Activated effector memory CD4-positive, alpha-beta T cell treated with Interleukin-2 at 50 U/mL for 16 hours (primary cell): Measurements from ENCODE around the gene TFAP2A.
A peak's percentile ranks its signal among the peaks of the same experiment; 100 is the strongest.

ENCODE experiments used
- DNase-seq: peaks from one replicate; pipeline ENCODE4 v3.0.0-alpha.2; 2020

The TFAP2A gene

GRCh38 chr6:10412461-10413261 is 2.2 kb downstream of the TFAP2A start:
- DNase-seq, result no peak

DNA sequence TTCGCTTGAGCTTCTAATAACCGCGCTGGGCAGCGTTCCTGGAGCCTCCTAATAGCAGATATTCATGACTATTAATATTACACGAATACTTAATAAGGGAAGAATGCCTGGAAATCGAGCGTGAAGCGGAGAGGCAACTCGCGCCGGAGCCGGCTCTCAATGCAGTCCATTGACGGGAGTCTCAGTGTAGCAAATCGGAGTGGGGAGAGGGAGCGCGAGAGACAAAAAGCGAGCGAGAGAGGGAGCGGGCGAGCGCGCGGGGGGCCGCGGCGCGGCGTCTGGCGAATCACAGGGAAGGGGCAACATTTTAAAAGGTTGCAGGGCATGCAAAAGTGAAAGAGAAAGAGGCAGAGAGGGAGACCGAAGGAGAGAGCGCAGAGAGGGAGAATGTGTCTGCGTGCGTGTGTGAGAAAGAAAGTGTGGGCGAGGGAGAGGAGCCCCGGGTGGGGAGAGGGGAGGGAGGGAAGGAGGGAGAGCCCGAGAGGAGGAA is 2.9 kb downstream of the TFAP2A start:
- no peak for DNase-seq

DNA sequence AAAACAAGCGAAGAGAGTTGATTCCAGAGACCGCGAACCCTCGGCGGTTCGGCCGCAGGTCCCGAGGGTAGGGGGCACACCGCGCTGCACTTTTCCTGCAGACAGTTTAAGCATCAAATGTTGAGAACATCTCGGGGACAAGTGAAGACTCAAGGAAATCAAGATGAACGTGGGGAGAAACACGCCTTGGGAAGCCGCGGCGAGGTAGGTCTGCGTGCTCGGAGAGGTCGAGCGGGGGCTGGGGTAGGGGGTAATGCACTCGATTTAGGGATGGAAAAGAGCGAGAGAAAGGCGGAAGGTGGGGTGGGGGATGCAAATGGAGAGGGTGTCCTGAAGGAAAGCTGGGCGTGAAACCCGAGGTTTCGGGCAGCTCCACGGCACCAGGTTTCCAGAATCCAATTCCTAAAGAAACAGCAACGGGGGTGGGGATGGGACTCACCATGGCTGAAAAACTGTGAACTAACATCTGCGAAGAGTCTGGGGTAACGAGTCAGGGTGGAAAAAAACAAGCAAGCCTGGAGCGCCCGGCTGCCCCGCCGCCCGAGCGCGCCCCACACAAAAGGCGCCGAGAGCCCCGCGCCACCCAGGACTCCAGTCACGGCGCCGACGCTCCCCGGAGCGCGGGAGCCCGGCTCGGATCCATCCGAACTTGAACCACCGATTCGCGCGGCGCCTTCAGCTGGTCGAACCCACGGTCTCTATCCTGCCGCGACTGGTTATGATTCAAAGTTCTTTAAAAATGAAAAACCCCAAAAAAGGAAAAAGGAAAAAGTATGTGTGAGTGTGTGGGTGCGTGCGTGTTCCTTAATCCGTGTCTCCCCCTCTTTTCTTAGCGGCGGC is 3.5 kb downstream of the TFAP2A start:
- no peak for DNase-seq

GRCh38 chr6:10410207-10411050 is 4.4 kb downstream of the TFAP2A start:
- DNase-seq, result no peak

DNA sequence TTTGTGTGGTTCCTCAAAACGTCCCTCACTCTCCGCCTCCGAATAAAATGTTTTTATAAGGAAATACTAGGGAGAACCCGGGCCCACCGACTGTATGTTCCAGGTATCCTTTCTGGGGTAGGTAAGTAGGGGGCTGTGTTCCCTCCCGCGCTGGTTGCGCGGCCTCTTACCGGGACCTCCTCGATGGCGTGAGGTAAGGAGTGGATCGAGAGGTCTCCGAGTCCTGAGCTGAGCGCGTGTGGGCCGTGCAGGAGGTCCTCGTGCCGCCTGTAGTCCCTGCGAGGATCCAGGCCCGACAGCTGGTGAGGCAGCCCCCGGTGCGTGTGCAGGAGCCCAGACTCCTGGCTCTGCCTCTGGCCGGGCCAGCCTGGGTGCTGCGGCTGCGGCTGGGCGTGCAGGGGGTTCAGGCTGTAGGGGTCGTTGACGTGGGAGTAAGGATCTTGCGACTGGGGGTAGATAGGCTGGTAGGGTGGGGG is 5.1 kb downstream of the TFAP2A start:
- DNase-seq, result no peak

DNA sequence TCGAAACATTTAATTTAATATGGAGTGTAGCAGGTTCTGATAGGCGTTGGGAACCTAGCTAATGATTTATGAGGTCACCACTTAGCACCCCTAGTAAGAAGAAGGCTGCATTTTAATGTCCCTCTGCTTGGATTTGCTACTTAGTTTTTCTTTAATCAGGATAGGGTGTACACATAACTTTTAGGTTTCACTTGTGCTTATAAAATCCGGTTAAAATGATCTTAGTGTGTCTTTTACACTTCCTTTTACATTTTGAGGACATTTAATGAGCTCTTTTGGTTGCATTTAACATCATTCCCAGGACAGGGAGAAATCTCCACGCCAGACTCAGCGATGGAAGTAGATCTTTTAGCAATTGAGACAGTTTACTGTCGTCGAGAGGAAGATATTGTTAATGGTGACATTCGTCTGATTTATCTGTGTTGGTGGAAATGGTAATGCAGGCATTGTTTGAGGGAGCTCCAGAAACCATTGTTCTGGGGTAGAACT is 5.6 kb downstream of the TFAP2A start:
- DNase-seq, result no peak

- DNase-seq, result no peak
Measured at GRCh38 chr6:10408457-10408856, 6.4 kb downstream of the TFAP2A start.

DNA sequence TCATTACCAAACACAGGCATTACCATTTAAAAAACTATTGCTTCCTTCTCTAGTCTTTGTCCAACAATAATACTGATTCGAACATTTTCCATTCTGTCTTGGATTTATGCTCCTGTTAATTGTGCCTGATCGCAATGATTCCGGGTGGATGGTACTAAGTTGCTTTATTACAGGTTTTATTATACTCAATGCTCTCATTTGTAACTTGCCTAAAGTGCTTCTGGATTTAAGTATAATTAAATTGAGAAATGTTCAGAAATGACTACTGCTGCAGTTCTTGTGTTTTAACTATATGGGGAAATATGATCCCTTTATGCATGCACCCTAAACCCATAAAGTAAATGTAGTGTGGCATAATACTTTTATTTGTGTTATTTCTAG is 7.2 kb downstream of the TFAP2A start:
- no peak for DNase-seq

- DNase-seq, result no peak
Measured at GRCh38 chr6:10407018-10407673, 7.7 kb downstream of the TFAP2A start.

GRCh38 chr6:10406556-10406955 is 8.3 kb downstream of the TFAP2A start:
- no peak for DNase-seq

DNA sequence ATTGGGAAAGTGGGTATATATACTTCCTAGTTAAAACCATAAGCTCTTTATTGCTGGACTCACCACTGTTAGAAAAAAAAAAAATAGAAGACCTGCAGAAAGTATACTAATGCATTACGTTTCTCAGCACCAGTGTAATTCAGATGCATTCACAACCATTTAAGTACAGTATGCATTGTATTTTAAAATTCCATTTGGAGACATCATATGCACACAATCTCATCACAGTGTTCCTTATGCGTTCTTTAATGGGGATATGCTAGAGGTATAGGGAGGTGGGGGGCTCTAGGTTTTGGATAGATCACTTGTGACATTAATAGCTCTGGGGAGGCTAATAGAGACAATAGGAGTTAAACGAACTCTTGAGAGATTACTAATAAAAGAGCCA is 9.4 kb downstream of the TFAP2A start:
- DNase-seq, result no peak

GRCh38 chr6:10404799-10405512 is 9.9 kb downstream of the TFAP2A start:
- DNase-seq, result no peak

GRCh38 chr6:10404107-10404798 is 10.6 kb downstream of the TFAP2A start:
- DNase-seq, result peak; percentile 65

GRCh38 chr6:10403385-10404106 is 11.3 kb downstream of the TFAP2A start:
- DNase-seq, result no peak

DNA sequence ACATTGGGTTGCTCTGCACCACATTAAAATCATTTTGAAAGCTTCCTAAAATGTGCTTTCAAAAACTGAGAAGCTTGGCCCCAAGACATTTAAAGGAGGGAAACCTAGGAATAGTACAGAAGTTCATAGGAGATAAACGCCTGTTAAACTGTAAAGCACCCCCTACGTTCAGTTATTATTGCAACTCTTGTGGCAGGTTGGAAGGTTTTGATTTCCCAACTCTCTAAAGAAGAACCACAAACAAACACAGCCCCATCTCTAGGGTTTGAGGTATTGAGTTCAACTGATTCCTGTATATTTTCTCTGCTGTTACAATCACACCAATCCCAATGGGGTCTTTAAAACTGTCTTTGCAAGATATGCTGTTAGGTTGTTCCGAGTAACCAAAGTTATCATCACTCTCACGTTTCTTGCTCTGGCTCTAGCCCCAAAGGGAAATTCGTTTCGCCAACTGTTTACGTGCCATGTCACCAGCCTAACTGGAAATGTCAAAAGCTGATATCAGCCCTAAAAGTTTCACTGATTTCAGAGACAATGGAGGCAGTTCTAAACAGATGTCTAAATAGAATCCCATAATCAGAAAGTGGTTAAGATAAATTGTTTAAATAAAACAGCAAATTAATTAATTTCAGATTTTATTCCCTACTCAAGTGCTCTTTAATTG is 12.1 kb downstream of the TFAP2A start:
- no peak for DNase-seq

GRCh38 chr6:10401632-10402223 is 13.1 kb downstream of the TFAP2A start:
- no peak for DNase-seq

- DNase-seq, result no peak
Measured at GRCh38 chr6:10401004-10401536, 13.8 kb downstream of the TFAP2A start.

DNA sequence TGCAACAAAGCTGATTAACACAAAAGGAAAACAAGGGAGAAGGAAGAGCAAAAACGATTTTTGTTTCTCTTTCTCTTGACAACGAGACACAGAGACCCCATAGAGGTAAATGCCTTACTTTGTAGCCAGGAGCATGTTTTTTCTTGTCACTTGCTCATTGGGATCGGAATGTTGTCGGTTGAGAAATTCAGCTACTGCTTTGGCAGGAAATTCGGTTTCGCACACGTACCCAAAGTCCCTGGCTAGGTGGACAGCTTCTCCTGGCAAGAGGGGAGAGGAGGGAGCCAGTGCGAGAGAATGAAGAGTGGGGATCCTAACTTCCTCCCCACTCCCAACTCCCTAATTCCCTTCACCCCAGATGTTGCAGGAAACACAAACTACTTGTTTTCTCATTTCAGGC is 14.5 kb downstream of the TFAP2A start:
- DNase-seq, result no peak

DNA sequence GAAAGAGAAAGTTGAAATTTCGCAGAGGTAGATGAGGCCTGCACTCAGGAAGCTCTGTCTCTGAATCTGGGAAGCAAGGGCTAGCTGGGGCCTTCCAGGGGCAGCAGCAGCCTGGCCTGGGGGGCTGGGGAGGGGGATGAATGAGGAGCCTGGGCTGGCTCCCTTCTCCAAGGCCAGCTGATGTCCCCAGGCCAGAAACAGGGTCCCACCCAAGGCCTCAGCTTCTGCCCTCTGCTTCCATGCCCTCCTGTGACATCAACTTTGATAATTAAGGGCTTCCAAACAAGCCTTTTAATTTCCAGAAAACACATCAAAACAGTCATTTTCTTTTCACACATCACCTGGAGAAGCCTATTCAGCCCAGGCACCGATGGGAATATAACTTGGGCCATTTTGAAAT is 15.4 kb downstream of the TFAP2A start:
- DNase-seq, result no peak
